ENCODE measurements around the gene TIMM44.

The TIMM44 gene

GRCh38 chr19:7907122-7907521 lies 36.3 kb downstream of the TIMM44 start:
- WGBS (ENCODE audit: extremely low coverage, insufficient coverage, low lambda C conversion rate) = no CpG with 5 or more reads among the region's 19 CpGs
- no peak overlapping the region for H4K8ac ChIP-seq (ENCODE audit: low read depth, low read length)

GRCh38 chr19:7905859-7906258 lies 37.6 kb downstream of the TIMM44 start:
- WGBS (ENCODE audit: extremely low coverage, insufficient coverage, low lambda C conversion rate) = no CpG with 5 or more reads among the region's 10 CpGs
- no peak overlapping the region for H3K4me3 ChIP-seq (ENCODE audit: low read length)

More at GRCh38 chr19:7907122-7907521, 36.3 kb downstream of the TIMM44 start:
- Histone ChIP-seq H3K23ac (ENCODE audit: low read length) (no peak overlapping the region), H2BK15ac (replicated peaks; ENCODE audit: low read depth) (no peak overlapping the region), H4K5ac (ENCODE audit: low read length) (no peak overlapping the region), H3K4me1 (ENCODE audit: control insufficient read depth, low read depth, low read length) (peaks cover 6% of the 10 kb centered on the region), H3K4me2 (ENCODE audit: low read length) (no peak overlapping the region), H3K56ac (ENCODE audit: low read length) (no peak overlapping the region), H3K27ac (ENCODE audit: low read depth, low read length) (no peak overlapping the region), H3K27me3 (ENCODE audit: insufficient read depth, low read length, poor library complexity) (no peaks in the 10 kb centered on the region), H3K79me2 (ENCODE audit: control insufficient read depth, insufficient read depth, low read length) (peaks cover 11% of the 10 kb centered on the region), H2BK120ac (ENCODE audit: low read depth, low read length) (no peak overlapping the region), H3K4ac (ENCODE audit: low read depth, low read length) (no peak overlapping the region), H3K79me1 (ENCODE audit: low read length) (peaks cover 16% of the 10 kb centered on the region), H2BK5ac (ENCODE audit: low read length) (no peak overlapping the region), H3K36me3 (ENCODE audit: control insufficient read depth, insufficient read depth, low read length) (peaks cover under 1% of the 10 kb centered on the region), H3K9ac (ENCODE audit: low read length) (no peak overlapping the region), H3K4me3 (ENCODE audit: low read length) (no peak overlapping the region), H3K18ac (ENCODE audit: low read length) (no peak overlapping the region), H2AK5ac (ENCODE audit: low read length) (no peak overlapping the region)
- DNase-seq = no peak

GRCh38 chr19:7905268-7905667 lies 38.2 kb downstream of the TIMM44 start:
- Histone ChIP-seq H3K56ac (ENCODE audit: low read length) (peak overlapping the region; percentile 25), H2BK120ac (ENCODE audit: low read depth, low read length) (no peak overlapping the region), H3K79me1 (ENCODE audit: low read length) (peaks cover 16% of the 10 kb centered on the region), H3K79me2 (ENCODE audit: control insufficient read depth, insufficient read depth, low read length) (peaks cover 11% of the 10 kb centered on the region), H3K18ac (ENCODE audit: low read length) (no peak overlapping the region), H3K27ac (ENCODE audit: low read depth, low read length) (no peak overlapping the region), H3K23ac (ENCODE audit: low read length) (no peak overlapping the region), H2BK15ac (replicated peaks; ENCODE audit: low read depth) (no peak overlapping the region), H3K4me3 (ENCODE audit: low read length) (no peak overlapping the region), H3K4me2 (ENCODE audit: low read length) (no peak overlapping the region), H2AK5ac (ENCODE audit: low read length) (no peak overlapping the region), H3K4me1 (ENCODE audit: control insufficient read depth, low read depth, low read length) (peaks cover 6% of the 10 kb centered on the region), H3K9ac (ENCODE audit: low read length) (no peak overlapping the region), H3K36me3 (ENCODE audit: control insufficient read depth, insufficient read depth, low read length) (no peaks in the 10 kb centered on the region), H3K27me3 (ENCODE audit: insufficient read depth, low read length, poor library complexity) (no peaks in the 10 kb centered on the region), H3K4ac (ENCODE audit: low read depth, low read length) (no peak overlapping the region), H2BK5ac (ENCODE audit: low read length) (no peak overlapping the region), H4K8ac (ENCODE audit: low read depth, low read length) (no peak overlapping the region), H4K5ac (ENCODE audit: low read length) (no peak overlapping the region)
- WGBS (ENCODE audit: extremely low coverage, insufficient coverage, low lambda C conversion rate) = no CpG with 5 or more reads among the region's 10 CpGs
- DNase-seq = no peak

More at GRCh38 chr19:7905859-7906258, 37.6 kb downstream of the TIMM44 start:
- Histone ChIP-seq H3K18ac (ENCODE audit: low read length) (no peak overlapping the region), H2BK120ac (ENCODE audit: low read depth, low read length) (no peak overlapping the region), H3K4me1 (ENCODE audit: control insufficient read depth, low read depth, low read length) (peaks cover 6% of the 10 kb centered on the region), H3K36me3 (ENCODE audit: control insufficient read depth, insufficient read depth, low read length) (no peaks in the 10 kb centered on the region), H2AK5ac (ENCODE audit: low read length) (no peak overlapping the region), H3K4ac (ENCODE audit: low read depth, low read length) (no peak overlapping the region), H4K8ac (ENCODE audit: low read depth, low read length) (no peak overlapping the region), H3K23ac (ENCODE audit: low read length) (no peak overlapping the region), H3K9ac (ENCODE audit: low read length) (no peak overlapping the region), H4K5ac (ENCODE audit: low read length) (no peak overlapping the region), H3K27ac (ENCODE audit: low read depth, low read length) (no peak overlapping the region), H2BK5ac (ENCODE audit: low read length) (no peak overlapping the region), H3K27me3 (ENCODE audit: insufficient read depth, low read length, poor library complexity) (no peaks in the 10 kb centered on the region), H2BK15ac (replicated peaks; ENCODE audit: low read depth) (no peak overlapping the region), H3K4me2 (ENCODE audit: low read length) (no peak overlapping the region), H3K56ac (ENCODE audit: low read length) (no peak overlapping the region), H3K79me1 (ENCODE audit: low read length) (peaks cover 16% of the 10 kb centered on the region), H3K79me2 (ENCODE audit: control insufficient read depth, insufficient read depth, low read length) (peaks cover 11% of the 10 kb centered on the region)
- no peak for DNase-seq

- DNase-seq = peak; percentile 46
- H4K8ac ChIP-seq (ENCODE audit: low read depth, low read length) = no peak overlapping the region
- H3K4me3 ChIP-seq (ENCODE audit: low read length) = peak overlapping the region; percentile 73
- no CpG with 5 or more reads among the region's 68 CpGs for WGBS (ENCODE audit: extremely low coverage, insufficient coverage, low lambda C conversion rate)
- H3K56ac ChIP-seq (ENCODE audit: low read length) = peak overlapping the region; percentile 93
- H2AK5ac ChIP-seq (ENCODE audit: low read length) = peak overlapping the region; percentile 14
- no peak overlapping the region for H2BK15ac ChIP-seq (replicated peaks; ENCODE audit: low read depth)
- H3K18ac ChIP-seq (ENCODE audit: low read length) = no peak overlapping the region
- H3K4me1 ChIP-seq (ENCODE audit: control insufficient read depth, low read depth, low read length) = peaks cover 6% of the 10 kb centered on the region
- H3K79me2 ChIP-seq (ENCODE audit: control insufficient read depth, insufficient read depth, low read length) = peaks cover 11% of the 10 kb centered on the region
- H2BK120ac ChIP-seq (ENCODE audit: low read depth, low read length) = no peak overlapping the region
- no peak overlapping the region for H3K23ac ChIP-seq (ENCODE audit: low read length)
- peak overlapping the region; percentile 78 for H3K4me2 ChIP-seq (ENCODE audit: low read length)
- H2BK5ac ChIP-seq (ENCODE audit: low read length) = no peak overlapping the region
- no peaks in the 10 kb centered on the region for H3K36me3 ChIP-seq (ENCODE audit: control insufficient read depth, insufficient read depth, low read length)
- H3K79me1 ChIP-seq (ENCODE audit: low read length) = peaks cover 16% of the 10 kb centered on the region
- peak overlapping the region; percentile 90 for H3K9ac ChIP-seq (ENCODE audit: low read length)
- H3K27ac ChIP-seq (ENCODE audit: low read depth, low read length) = no peak overlapping the region
- no peak overlapping the region for H4K5ac ChIP-seq (ENCODE audit: low read length)
- H3K4ac ChIP-seq (ENCODE audit: low read depth, low read length) = no peak overlapping the region
- no peaks in the 10 kb centered on the region for H3K27me3 ChIP-seq (ENCODE audit: insufficient read depth, low read length, poor library complexity)
These were observed 39.1 kb downstream of the TIMM44 start for GRCh38 chr19:7904074-7905020.

- H3K4me1 ChIP-seq (ENCODE audit: control insufficient read depth, low read depth, low read length) = peaks cover 6% of the 10 kb centered on the region
- H3K4ac ChIP-seq (ENCODE audit: low read depth, low read length) = peak within 1 kb of the TSS; percentile 50
- DNase-seq = peak; percentile 99
- H3K27me3 ChIP-seq (ENCODE audit: insufficient read depth, low read length, poor library complexity) = no peaks in the 10 kb centered on the region
- H3K9ac ChIP-seq (ENCODE audit: low read length) = peak within 1 kb of the TSS; percentile 96
- peak within 1 kb of the TSS; percentile 73 for H3K4me3 ChIP-seq (ENCODE audit: low read length)
- no peaks in the 10 kb centered on the region for H3K36me3 ChIP-seq (ENCODE audit: control insufficient read depth, insufficient read depth, low read length)
- peak within 1 kb of the TSS; percentile 88 for H4K5ac ChIP-seq (ENCODE audit: low read length)
- WGBS (ENCODE audit: extremely low coverage, insufficient coverage, low lambda C conversion rate) = no CpG with 5 or more reads among the region's 89 CpGs
- peaks cover 11% of the 10 kb centered on the region for H3K79me2 ChIP-seq (ENCODE audit: control insufficient read depth, insufficient read depth, low read length)
- peak within 1 kb of the TSS; percentile 54 for H2AK5ac ChIP-seq (ENCODE audit: low read length)
- peaks cover 16% of the 10 kb centered on the region for H3K79me1 ChIP-seq (ENCODE audit: low read length)
- peak within 1 kb of the TSS; percentile 22 for H3K18ac ChIP-seq (ENCODE audit: low read length)
- no peak within 1 kb of the TSS for H2BK15ac ChIP-seq (replicated peaks; ENCODE audit: low read depth)
- H3K23ac ChIP-seq (ENCODE audit: low read length) = no peak within 1 kb of the TSS
- peak within 1 kb of the TSS; percentile 97 for H3K56ac ChIP-seq (ENCODE audit: low read length)
- peak within 1 kb of the TSS; percentile 92 for H3K4me2 ChIP-seq (ENCODE audit: low read length)
- peak within 1 kb of the TSS; percentile 14 for H3K27ac ChIP-seq (ENCODE audit: low read depth, low read length)
- peak within 1 kb of the TSS; percentile 1 for H4K8ac ChIP-seq (ENCODE audit: low read depth, low read length)
- H2BK5ac ChIP-seq (ENCODE audit: low read length) = peak within 1 kb of the TSS; percentile 86
- H2BK120ac ChIP-seq (ENCODE audit: low read depth, low read length) = no peak within 1 kb of the TSS
These were observed 40.0 kb downstream of the TIMM44 start, which contains the start of gene MAP2K7 for GRCh38 chr19:7903244-7904073. TSS of gene MAP2K7 (plus strand) at chr19:7903877. CDS start at chr19:7903945, 68 bp downstream.

Data from mesendoderm (in vitro differentiated cells).